MCF 10A (cell line): ENCODE results near the gene TMEM255A. TPM values are rescaled to one million over a fixed set of nuclear protein-coding genes. Genes with fewer than 3 reads are reported as not detected.

Experiments used
- BruUV-seq: library from RNA; stranded (reverse); fragments of 400-500 nt; replicated peaks from 2 replicates; lab custom pipeline; 2021; lab: Mats Ljungman, UMichigan
- CTCF ChIA-PET: fragments of 300-600 bp; sonication (Branson Sonifier 250); formaldehyde crosslinking; extraction: SDS; loops from one replicate; lab custom pipeline; 2021; ENCODE audit warnings: antibody characterized with exemption, inconsistent platforms; lab: Yijun Ruan, JAX
- POLR2A ChIA-PET: fragments of 300-600, 350-650 bp; sonication (Branson Sonifier 250); formaldehyde crosslinking; extraction: SDS; loops from one replicate; lab custom pipeline; 2020; ENCODE audit warnings: antibody characterized with exemption, inconsistent platforms; lab: Yijun Ruan, JAX
- DNase-seq: peaks from one replicate; pipeline ENCODE4 v3.0.0-alpha.2; 2018; ENCODE audit not compliant: unreplicated experiment
- H3K27ac Mint-ChIP-seq: one replicate; pipeline ENCODE4 v1.8.0; 2022; ENCODE audit warnings: mild to moderate bottlenecking, low read depth, mixed read lengths; ENCODE audit not compliant: unreplicated experiment
- H3K27me3 Mint-ChIP-seq: one replicate; pipeline ENCODE4 v1.8.0; 2022; ENCODE audit warnings: mixed read lengths; ENCODE audit not compliant: insufficient read depth, unreplicated experiment
- H3K36me3 Mint-ChIP-seq: one replicate; pipeline ENCODE4 v1.8.0; 2022; ENCODE audit warnings: mild to moderate bottlenecking, moderate library complexity, mixed read lengths; ENCODE audit not compliant: insufficient read depth, unreplicated experiment
- H3K4me1 Mint-ChIP-seq: one replicate; pipeline ENCODE4 v1.8.0; 2022; ENCODE audit warnings: mixed read lengths; ENCODE audit not compliant: insufficient read depth, unreplicated experiment
- H3K4me3 Mint-ChIP-seq: one replicate; pipeline ENCODE4 v1.8.0; 2022; ENCODE audit warnings: mild to moderate bottlenecking, moderate library complexity, mixed read lengths; ENCODE audit not compliant: unreplicated experiment
- H3K9me3 Mint-ChIP-seq: one replicate; pipeline ENCODE4 v1.8.0; 2022; ENCODE audit warnings: mixed read lengths; ENCODE audit not compliant: unreplicated experiment
- intact Hi-C: fragments of 100-400 bp; cut with micrococcal nuclease; formaldehyde crosslinking; loops from 2 replicates; pipeline ENCODE4 v1.14.1; 2022
- total RNA-seq: library from RNA; stranded (reverse); gene quantifications from 2 replicates; pipeline ENCODE4 v1.2.3, GENCODE V29; 2022
- TF ChIP-seq, protein P1 (sequence below): fragments of 200-600 bp; IDR thresholded peaks from one replicate; pipeline ENCODE4 v1.8.0; 2022; ENCODE audit warnings: antibody characterized with exemption, mild to moderate bottlenecking; ENCODE audit not compliant: unreplicated experiment

TMEM255A gene
- total RNA-seq, 1 experiment from 2014 or later = not detected

DNA sequence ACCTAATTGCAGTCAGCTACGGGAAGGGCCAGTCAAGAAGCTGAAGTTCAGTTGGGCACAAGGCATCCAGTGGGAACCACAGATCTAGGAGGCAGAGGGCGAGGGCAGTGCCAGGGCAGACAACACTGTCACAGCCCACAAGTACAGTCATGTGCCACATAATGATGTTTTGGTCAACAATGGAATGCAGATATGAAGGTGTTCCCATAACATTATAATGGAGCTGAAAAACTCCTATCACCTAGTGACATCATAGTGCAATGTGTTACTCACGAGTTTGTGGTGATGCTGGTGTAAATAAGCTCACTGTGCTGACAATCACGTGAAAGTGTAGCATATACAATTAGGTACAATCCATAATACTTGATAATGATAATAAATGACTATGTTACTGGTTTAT is 4.5 kb upstream of the TMEM255A start:
- no peaks in the 10 kb centered on the region for H3K9me3 Mint-ChIP-seq
- CTCF ChIA-PET = interaction anchor here (0.5 to 0.9 kb wide), 3 partner anchors 103 to 159 kb away, joined by 3 to 5 read pairs (median 4); no protein-coding TSS in a partner anchor

DNA sequence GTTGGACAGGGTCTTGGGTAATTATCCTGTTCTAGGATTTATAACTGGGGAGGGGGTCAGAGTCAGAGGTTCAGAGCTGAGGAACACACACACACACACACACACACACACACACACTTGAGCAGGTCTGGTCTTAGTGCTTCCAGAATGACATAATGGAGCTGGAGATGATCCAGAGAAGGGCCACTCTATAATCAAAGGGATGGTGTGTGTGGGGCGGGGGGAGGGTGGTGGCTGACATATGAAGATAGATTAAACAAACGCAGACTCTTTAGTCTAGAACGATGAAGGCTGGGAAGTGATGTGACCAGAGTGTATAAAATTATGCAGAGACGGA is 434 bp upstream of the TMEM255A start:
- no peaks in the 10 kb centered on the region for H3K4me1 Mint-ChIP-seq
- H3K4me3 Mint-ChIP-seq = no peak overlapping the region
- ChIA-PET CTCF (interaction anchor here (0.7 to 1.3 kb wide), 4 partner anchors 11 to 174 kb away, joined by 3 to 6 read pairs (median 4); no protein-coding TSS in a partner anchor), POLR2A (interaction anchor here (1.1 kb wide), 1 partner anchor 61 kb away, joined by 5 read pairs; no protein-coding TSS in a partner anchor)
- intact Hi-C loops = loop anchor here (10.0 kb wide), 1 partner anchor 143 kb away; no protein-coding TSS in a partner anchor
- peaks cover 25% of the 10 kb centered on the region for H3K27me3 Mint-ChIP-seq
- no peak for DNase-seq
- TF ChIP-seq, protein P1, sequence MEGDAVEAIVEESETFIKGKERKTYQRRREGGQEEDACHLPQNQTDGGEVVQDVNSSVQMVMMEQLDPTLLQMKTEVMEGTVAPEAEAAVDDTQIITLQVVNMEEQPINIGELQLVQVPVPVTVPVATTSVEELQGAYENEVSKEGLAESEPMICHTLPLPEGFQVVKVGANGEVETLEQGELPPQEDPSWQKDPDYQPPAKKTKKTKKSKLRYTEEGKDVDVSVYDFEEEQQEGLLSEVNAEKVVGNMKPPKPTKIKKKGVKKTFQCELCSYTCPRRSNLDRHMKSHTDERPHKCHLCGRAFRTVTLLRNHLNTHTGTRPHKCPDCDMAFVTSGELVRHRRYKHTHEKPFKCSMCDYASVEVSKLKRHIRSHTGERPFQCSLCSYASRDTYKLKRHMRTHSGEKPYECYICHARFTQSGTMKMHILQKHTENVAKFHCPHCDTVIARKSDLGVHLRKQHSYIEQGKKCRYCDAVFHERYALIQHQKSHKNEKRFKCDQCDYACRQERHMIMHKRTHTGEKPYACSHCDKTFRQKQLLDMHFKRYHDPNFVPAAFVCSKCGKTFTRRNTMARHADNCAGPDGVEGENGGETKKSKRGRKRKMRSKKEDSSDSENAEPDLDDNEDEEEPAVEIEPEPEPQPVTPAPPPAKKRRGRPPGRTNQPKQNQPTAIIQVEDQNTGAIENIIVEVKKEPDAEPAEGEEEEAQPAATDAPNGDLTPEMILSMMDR = no peak
- H3K36me3 Mint-ChIP-seq = no peaks in the 10 kb centered on the region
- H3K27ac Mint-ChIP-seq = no peak overlapping the region
- no peaks in the 10 kb centered on the region for H3K9me3 Mint-ChIP-seq
- no TSS peak for BruUV-seq

More for the DNA sequence above, 4.5 kb upstream of the TMEM255A start:
- Mint-ChIP-seq H3K4me1 (no peaks in the 10 kb centered on the region), H3K27me3 (peaks cover 58% of the 10 kb centered on the region), H3K4me3 (no peak overlapping the region), H3K27ac (no peak overlapping the region), H3K36me3 (no peaks in the 10 kb centered on the region)
- no TSS peak for BruUV-seq
- intact Hi-C loops = loop anchor here (10.0 kb wide), 1 partner anchor 139 kb away; no protein-coding TSS in a partner anchor
- no peak for DNase-seq
- POLR2A ChIA-PET = interaction anchor here (0.6 to 0.9 kb wide), 4 partner anchors 20 to 141 kb away, joined by 3 to 4 read pairs (median 4); no protein-coding TSS in a partner anchor
- TF ChIP-seq, protein P1 = no peak

DNA sequence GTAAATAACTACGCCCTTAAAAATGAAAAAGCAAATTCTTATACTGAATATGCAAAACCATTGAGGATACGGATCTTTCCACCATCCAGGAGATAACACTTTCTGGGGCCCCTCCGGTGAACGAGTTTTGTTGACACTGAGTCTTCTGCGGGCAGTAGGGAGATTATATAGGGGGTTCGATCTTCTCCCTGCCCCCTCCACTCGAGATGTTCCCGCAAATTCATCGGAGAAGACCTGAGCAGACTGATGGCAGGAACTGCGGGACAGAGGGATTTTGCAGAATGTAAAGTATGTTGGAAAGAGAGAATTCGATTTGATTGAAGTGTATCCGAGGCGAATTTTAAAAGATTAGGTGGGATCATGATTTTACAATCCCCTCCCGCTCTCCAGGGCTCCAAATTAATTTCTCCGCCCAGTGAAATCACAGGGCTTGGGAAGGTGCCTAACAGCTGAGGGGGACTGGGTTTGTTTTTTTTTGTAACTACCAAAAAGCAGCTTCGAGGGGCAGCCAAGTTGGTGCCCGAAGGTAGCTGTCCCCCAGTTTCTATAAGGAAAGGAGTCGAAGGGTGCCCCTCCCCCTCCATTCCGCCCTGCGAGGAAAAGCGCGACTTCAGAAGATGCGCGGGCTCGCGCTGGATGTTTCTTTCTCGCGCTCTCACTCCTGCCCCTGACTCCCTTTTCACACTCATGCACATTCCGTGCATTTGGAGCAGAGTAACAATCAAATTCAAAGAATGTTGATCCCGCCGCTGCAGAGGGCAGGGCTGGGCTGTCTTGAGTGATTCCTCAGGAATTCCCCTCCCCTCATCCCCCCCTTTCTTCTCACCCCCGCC is 1.2 kb downstream of the TMEM255A start:
- Mint-ChIP-seq H3K27ac (no peak overlapping the region), H3K9me3 (no peaks in the 10 kb centered on the region), H3K36me3 (no peaks in the 10 kb centered on the region), H3K4me1 (no peaks in the 10 kb centered on the region), H3K27me3 (peaks cover 17% of the 10 kb centered on the region), H3K4me3 (peak overlapping the region; percentile 73)
- TF ChIP-seq, protein P1 = no peak
- intact Hi-C loops = loop anchor here (2.0 to 10.0 kb wide), 2 partner anchors 59 to 145 kb away; partner anchors contain the start of gene ZBTB33
- ChIA-PET POLR2A (interaction anchor here (1.2 to 1.7 kb wide), 2 partner anchors 15 to 59 kb away, joined by 3 to 4 read pairs; partner anchors contain the start of gene ZBTB33), CTCF (interaction anchor here (0.7 to 1.3 kb wide), 4 partner anchors 9 to 176 kb away, joined by 3 read pairs; no protein-coding TSS in a partner anchor)
- BruUV-seq = no TSS peak
- peak; percentile 13 for DNase-seq
